Gastroesophageal sphincter (tissue), 3 donors: Measurements from ENCODE around the gene STARD3.

ENCODE experiments used
- EP300 ChIP-seq: sonication (generic); formaldehyde crosslinking; IDR thresholded peaks from one replicate; pipeline ENCODE4 v1.6.1; 2017; ENCODE audit warnings: antibody characterized with exemption, mild to moderate bottlenecking
- POLR2AphosphoS5 ChIP-seq: sonication (generic); formaldehyde crosslinking; IDR thresholded peaks from one replicate; pipeline ENCODE4 v1.6.1; 2017; ENCODE audit warnings: antibody characterized with exemption
- TF ChIP-seq, protein P1 (sequence below), 4 experiments: fragments of 200-600 bp in 2 of 4; fragments of 450-650 bp in 2 of 4; sonication (generic) in 1 of 4; IDR thresholded peaks; one replicate each; pipeline ENCODE4 v1.5.1; 2017 to 2019; ENCODE audit warnings: antibody characterized with exemption in 4 of 4, mild to moderate bottlenecking in 2 of 4, moderate library complexity in 2 of 4

DNA sequence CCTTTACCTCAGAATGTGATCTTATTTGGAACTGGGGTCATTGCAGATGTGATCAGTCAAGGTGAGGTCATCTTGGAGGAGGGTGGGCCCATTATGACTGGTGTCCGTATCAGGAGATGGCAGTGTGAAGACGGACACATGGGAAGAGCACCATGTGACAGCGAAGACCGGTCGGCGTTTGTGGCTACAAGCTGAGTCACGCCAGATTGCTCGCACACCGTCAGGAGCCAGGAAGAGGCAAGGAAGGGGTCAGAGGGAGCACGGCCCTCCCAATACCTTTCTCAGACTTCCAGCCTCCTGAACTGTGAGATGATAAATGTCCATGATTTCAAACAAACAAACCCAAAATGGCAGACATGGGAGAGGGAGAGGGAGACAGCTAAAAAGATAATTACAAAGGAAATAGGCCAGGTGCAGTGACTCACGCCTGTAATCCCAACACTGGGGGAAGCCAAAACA lies 13.2 kb downstream of the STARD3 start:
- TF ChIP-seq POLR2AphosphoS5 (no peak), EP300 (no peak)
- TF ChIP-seq, protein P1, sequence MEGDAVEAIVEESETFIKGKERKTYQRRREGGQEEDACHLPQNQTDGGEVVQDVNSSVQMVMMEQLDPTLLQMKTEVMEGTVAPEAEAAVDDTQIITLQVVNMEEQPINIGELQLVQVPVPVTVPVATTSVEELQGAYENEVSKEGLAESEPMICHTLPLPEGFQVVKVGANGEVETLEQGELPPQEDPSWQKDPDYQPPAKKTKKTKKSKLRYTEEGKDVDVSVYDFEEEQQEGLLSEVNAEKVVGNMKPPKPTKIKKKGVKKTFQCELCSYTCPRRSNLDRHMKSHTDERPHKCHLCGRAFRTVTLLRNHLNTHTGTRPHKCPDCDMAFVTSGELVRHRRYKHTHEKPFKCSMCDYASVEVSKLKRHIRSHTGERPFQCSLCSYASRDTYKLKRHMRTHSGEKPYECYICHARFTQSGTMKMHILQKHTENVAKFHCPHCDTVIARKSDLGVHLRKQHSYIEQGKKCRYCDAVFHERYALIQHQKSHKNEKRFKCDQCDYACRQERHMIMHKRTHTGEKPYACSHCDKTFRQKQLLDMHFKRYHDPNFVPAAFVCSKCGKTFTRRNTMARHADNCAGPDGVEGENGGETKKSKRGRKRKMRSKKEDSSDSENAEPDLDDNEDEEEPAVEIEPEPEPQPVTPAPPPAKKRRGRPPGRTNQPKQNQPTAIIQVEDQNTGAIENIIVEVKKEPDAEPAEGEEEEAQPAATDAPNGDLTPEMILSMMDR (IDR thresholded peaks at IDR 0.05) = no peak
